ENCODE data around the gene HOXD4. TPM values are rescaled to one million over a fixed set of nuclear protein-coding genes. Genes with fewer than 3 reads are reported as not detected.

The HOXD4 gene
- total RNA-seq, 2 experiments from 2014 or later = not detected

DNA sequence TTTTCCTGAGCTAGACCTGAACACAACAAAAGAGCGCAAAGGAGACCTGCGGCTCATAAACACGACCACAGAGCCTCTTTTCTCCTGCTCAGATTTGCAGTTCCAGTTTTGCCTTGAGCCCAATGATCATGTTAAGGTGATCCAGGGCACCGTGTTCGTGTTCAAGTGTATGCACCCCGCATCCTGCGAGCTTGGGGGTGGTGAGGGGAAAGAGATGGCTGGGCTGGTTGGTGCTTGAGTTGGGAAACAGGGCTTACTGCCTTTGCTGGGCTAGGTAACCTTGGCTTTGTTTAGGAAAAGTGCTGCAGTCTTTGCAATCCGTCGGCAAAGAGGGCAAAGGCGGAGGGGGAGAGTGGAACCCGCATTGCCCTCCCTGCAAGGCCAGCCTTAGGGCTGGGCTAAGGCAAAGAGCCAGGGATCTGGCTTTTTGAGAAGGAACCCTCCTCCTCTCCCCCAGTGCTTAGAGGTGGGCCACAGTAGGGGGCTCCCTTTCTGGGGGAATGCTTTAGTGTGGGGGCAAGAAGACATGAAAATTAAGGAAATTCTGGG is 33.5 kb upstream of the HOXD4 start:
- Mint-ChIP-seq H3K27ac (no peak overlapping the region), H3K4me1 (peaks cover 6% of the 10 kb centered on the region), H3K4me3 (no peak overlapping the region), H3K27me3 (peaks cover 86% of the 10 kb centered on the region), H3K36me3 (ENCODE audit: low read depth) (peaks cover 8% of the 10 kb centered on the region), H3K9me3 (no peaks in the 10 kb centered on the region)
- ChIA-PET POLR2A (no interaction called here), CTCF (interaction anchor here (1.5 kb wide), 1 partner anchor 8 kb away, joined by 3 read pairs; no protein-coding TSS in a partner anchor)
- DNase-seq = no peak

DNA sequence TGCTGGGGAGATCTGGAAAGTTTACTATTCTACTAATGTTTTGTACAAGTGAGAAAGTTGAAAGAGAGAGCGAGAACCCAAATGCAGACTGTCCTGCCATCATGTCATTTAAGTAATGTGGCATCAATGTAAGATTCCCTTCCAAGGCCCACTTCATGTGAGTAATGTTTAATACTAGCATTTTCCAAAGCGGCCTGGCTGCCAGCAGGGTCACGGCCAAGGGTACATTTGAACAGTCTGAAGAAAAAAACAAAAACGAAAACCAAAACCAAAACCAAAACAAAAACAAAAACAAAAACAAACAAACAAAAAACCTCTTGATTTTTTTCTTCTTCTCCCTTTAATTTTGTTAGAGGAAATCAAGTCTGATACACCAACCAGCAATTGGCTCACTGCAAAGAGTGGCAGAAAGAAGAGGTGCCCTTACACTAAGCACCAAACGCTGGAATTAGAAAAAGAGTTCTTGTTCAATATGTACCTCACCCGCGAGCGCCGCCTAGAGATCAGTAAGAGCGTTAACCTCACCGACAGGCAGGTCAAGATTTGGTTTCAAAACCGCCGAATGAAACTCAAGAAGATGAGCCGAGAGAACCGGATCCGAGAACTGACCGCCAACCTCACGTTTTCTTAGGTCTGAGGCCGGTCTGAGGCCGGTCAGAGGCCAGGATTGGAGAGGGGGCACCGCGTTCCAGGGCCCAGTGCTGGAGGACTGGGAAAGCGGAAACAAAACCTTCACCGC is 32.6 kb upstream of the HOXD4 start:
- ChIA-PET POLR2A (no interaction called here), CTCF (interaction anchor here (1.5 kb wide), 1 partner anchor 7 kb away, joined by 3 read pairs; no protein-coding TSS in a partner anchor)
- peaks cover 84% of the 10 kb centered on the region for H3K27me3 Mint-ChIP-seq
- H3K4me3 Mint-ChIP-seq = peak overlapping the region; percentile 60
- H3K36me3 Mint-ChIP-seq (ENCODE audit: low read depth) = peaks cover 6% of the 10 kb centered on the region
- H3K4me1 Mint-ChIP-seq = peaks cover 6% of the 10 kb centered on the region
- DNase-seq = peak; percentile 33
- no peaks in the 10 kb centered on the region for H3K9me3 Mint-ChIP-seq
- peak overlapping the region; percentile 19 for H3K27ac Mint-ChIP-seq

DNA sequence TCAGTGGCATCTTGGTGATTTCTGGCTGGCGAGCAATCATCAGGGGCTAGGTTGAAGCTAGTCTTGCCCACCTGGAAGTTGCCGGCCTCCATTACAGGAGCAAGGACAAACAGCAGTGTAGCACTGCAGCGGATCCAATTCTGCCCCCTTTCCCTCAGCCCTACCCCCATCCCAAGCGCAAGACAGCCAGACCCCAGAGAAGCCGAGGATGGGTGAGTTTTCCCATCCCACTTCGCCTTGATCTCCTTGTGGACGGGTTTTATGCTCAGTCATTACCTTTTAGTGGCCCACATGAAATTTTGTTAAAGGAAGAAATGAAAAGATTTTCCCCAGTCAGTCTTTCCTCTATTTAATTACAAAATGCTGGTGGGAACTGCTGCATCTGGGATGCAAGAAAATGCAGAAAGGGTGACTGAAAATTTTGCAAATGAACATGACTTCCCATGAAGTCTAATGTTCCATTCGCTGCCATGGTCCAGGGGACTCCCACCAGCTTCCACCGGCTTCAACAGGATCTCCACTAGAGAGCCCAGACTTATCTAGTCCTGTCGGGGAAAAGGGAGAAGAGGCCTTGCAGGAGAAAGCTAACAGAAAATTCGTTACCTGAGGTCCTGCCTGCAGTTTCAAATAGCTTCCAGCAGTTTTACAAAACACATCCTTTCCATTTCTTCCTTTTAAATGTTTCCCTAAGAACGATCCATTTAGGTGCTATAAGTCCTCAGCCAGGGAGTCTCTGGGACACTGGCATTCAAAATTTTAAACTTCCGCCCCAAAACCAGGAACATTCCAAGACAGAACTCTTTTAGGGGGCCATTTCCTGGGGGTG is 30.8 kb upstream of the HOXD4 start:
- no peak overlapping the region for H3K27ac Mint-ChIP-seq
- no peak for DNase-seq
- peaks cover 2% of the 10 kb centered on the region for H3K36me3 Mint-ChIP-seq (ENCODE audit: low read depth)
- no peak overlapping the region for H3K4me3 Mint-ChIP-seq
- CTCF ChIA-PET = interaction anchor here (0.8 to 2.3 kb wide), 6 partner anchors 10 to 43 kb away, joined by 3 to 9 read pairs (median 4); no protein-coding TSS in a partner anchor
- POLR2A ChIA-PET = interaction anchor here (0.8 to 1.6 kb wide), 3 partner anchors 12 to 47 kb away, joined by 3 read pairs; no protein-coding TSS in a partner anchor
- no peaks in the 10 kb centered on the region for H3K9me3 Mint-ChIP-seq
- H3K4me1 Mint-ChIP-seq = peaks cover 6% of the 10 kb centered on the region
- H3K27me3 Mint-ChIP-seq = peaks cover 86% of the 10 kb centered on the region

DNA sequence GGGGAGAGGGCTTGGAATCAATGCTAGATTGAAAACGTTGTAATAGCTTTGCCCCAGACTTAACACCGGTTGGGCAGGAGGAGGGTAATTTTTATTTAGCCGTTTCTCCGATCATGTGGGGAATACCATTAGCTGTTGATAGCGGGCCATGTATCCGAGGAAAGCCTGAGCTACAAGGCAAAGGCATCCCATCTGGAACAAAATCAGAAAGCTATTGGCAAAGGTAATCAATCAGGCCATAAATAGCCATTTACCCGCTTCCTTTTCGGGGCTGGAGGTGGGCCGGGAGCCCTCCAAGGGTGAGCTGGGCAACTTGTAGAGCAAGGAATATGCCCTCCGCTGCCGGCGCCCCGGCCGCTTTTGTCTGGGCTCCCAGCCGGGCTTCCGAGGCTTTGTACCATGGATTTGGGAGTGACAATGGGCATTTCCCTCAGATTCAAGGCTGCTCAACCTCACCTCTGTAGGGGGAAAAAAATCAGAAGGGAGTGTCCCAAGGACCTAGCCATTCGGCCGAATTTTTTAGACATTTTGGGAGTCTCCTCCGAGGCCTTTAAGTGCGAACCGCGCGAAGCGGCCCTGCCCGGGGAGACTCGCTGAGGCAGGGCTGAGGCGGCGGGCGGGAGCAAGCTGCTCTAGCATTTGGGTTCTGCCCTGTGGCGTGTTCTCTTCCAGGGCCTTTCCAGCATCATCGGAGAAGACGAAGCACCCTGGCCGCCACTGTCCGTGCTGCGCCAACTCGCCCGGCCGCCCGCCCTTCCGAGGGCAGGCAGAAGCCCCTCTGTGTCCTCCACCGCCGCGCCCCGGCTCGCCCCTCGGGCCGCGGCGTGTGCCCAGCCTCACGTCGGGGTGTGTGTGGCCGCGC is 29.9 kb upstream of the HOXD4 start:
- ChIA-PET POLR2A (interaction anchor here (1.0 to 1.6 kb wide), 3 partner anchors 11 to 462 kb away, joined by 3 read pairs; no protein-coding TSS in a partner anchor), CTCF (interaction anchor here (0.8 to 2.3 kb wide), 6 partner anchors 10 to 531 kb away, joined by 3 to 9 read pairs (median 4); no protein-coding TSS in a partner anchor)
- Mint-ChIP-seq H3K4me3 (no peak overlapping the region), H3K9me3 (no peaks in the 10 kb centered on the region), H3K27me3 (peaks cover 86% of the 10 kb centered on the region), H3K36me3 (ENCODE audit: low read depth) (peaks cover 2% of the 10 kb centered on the region), H3K4me1 (peaks cover 6% of the 10 kb centered on the region), H3K27ac (no peak overlapping the region)
- DNase-seq = no peak

DNA sequence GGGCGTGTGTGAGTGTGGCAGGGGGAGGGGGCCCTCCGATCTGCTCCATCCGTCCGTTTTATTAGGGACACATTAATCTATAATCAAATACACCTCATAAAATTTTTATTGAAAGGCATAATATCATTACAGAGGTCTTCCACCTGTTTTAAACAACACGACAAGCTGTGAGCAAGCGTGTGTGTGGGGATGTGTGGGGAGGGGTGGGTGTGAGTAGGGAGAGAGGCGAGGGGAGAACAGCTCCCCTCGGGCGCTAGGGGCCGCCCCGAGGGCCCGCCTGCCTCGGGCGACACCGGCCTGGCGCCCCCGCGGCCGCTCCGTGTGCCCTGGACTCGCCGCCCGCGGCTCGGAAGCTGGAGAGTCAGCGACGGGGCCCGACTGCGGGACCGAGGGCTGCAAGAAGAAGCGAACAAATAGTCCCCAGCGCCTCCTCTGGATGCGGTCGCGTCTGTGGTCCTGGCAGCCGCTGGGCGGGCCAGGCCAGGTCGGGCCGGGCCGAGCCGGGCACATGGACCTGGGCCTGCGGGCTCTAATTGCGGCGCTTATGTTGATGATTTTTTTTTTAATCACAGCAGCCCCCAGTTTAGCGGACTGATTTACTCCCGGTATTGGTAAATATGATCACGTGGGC is 29.2 kb upstream of the HOXD4 start:
- H3K4me1 Mint-ChIP-seq = peaks cover 6% of the 10 kb centered on the region
- DNase-seq = no peak
- H3K36me3 Mint-ChIP-seq (ENCODE audit: low read depth) = peaks cover 2% of the 10 kb centered on the region
- H3K27ac Mint-ChIP-seq = peak overlapping the region; percentile 35
- H3K4me3 Mint-ChIP-seq = no peak overlapping the region
- no peaks in the 10 kb centered on the region for H3K9me3 Mint-ChIP-seq
- POLR2A ChIA-PET = interaction anchor here (1.0 kb wide), 1 partner anchor 461 kb away, joined by 3 read pairs; no protein-coding TSS in a partner anchor
- H3K27me3 Mint-ChIP-seq = peaks cover 85% of the 10 kb centered on the region
- CTCF ChIA-PET = interaction anchor here (1.2 to 2.3 kb wide), 2 partner anchors 11 to 530 kb away, joined by 3 to 9 read pairs; no protein-coding TSS in a partner anchor

DNA sequence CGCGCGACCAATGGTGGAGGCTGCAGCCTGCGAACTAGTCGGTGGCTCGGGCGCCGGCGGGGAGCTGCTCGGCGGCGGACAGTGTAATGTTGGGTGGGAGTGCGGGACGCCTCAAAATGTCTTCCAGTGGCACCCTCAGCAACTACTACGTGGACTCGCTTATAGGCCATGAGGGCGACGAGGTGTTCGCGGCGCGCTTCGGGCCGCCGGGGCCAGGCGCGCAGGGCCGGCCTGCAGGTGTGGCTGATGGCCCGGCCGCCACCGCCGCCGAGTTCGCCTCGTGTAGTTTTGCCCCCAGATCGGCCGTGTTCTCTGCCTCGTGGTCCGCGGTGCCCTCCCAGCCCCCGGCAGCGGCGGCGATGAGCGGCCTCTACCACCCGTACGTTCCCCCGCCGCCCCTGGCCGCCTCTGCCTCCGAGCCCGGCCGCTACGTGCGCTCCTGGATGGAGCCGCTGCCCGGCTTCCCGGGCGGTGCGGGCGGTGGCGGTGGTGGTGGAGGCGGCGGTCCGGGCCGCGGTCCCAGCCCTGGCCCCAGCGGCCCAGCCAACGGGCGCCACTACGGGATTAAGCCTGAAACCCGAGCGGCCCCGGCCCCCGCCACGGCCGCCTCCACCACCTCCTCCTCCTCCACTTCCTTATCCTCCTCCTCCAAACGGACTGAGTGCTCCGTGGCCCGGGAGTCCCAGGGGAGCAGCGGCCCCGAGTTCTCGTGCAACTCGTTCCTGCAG is 28.5 kb upstream of the HOXD4 start, which contains the start of gene HOXD9:
Gene HOXD9, plus strand, starts transcription at position 37 of the 728 bp plus-strand sequence. Its CDS starts 50 bp downstream, at position 87.
- H3K9me3 Mint-ChIP-seq = no peaks in the 10 kb centered on the region
- no peak within 1 kb of the TSS for H3K4me3 Mint-ChIP-seq
- DNase-seq = no peak
- ChIA-PET POLR2A (no interaction called here), CTCF (interaction anchor here (1.2 kb wide), 1 partner anchor 529 kb away, joined by 3 read pairs; no protein-coding TSS in a partner anchor)
- peaks cover 6% of the 10 kb centered on the region for H3K4me1 Mint-ChIP-seq
- peaks cover 84% of the 10 kb centered on the region for H3K27me3 Mint-ChIP-seq
- peaks cover 2% of the 10 kb centered on the region for H3K36me3 Mint-ChIP-seq (ENCODE audit: low read depth)
- peak within 1 kb of the TSS; percentile 35 for H3K27ac Mint-ChIP-seq

DNA sequence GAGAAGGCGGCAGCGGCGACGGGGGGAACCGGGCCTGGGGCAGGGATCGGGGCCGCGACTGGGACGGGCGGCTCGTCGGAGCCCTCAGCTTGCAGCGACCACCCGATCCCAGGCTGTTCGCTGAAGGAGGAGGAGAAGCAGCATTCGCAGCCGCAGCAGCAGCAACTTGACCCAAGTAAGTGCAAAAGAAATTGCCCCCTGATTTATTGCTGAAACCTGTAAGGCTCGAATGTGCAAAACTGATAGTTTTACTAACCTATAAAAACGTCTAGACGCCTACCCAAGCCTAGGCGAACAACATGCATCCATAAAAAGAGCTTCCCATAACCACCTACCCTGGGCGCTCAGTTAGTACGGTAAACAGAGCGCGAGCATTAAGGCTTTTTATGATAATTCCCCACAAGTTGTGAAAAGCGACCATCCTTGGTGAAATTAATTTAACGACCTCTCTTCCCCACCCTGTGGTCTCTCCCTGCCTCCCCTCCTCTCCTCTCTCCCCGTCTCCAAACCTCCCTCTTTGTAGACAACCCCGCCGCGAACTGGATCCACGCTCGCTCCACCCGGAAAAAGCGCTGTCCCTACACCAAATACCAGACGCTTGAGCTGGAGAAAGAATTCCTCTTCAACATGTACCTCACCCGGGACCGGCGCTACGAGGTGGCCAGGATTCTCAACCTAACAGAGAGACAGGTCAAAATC is 27.8 kb upstream of the HOXD4 start:
- Mint-ChIP-seq H3K36me3 (ENCODE audit: low read depth) (peaks cover 7% of the 10 kb centered on the region), H3K27ac (no peak overlapping the region), H3K4me3 (no peak overlapping the region), H3K27me3 (peaks cover 84% of the 10 kb centered on the region), H3K4me1 (peaks cover 11% of the 10 kb centered on the region), H3K9me3 (no peaks in the 10 kb centered on the region)
- CTCF ChIA-PET = no interaction called here
- POLR2A ChIA-PET = no interaction called here
- no peak for DNase-seq

DNA sequence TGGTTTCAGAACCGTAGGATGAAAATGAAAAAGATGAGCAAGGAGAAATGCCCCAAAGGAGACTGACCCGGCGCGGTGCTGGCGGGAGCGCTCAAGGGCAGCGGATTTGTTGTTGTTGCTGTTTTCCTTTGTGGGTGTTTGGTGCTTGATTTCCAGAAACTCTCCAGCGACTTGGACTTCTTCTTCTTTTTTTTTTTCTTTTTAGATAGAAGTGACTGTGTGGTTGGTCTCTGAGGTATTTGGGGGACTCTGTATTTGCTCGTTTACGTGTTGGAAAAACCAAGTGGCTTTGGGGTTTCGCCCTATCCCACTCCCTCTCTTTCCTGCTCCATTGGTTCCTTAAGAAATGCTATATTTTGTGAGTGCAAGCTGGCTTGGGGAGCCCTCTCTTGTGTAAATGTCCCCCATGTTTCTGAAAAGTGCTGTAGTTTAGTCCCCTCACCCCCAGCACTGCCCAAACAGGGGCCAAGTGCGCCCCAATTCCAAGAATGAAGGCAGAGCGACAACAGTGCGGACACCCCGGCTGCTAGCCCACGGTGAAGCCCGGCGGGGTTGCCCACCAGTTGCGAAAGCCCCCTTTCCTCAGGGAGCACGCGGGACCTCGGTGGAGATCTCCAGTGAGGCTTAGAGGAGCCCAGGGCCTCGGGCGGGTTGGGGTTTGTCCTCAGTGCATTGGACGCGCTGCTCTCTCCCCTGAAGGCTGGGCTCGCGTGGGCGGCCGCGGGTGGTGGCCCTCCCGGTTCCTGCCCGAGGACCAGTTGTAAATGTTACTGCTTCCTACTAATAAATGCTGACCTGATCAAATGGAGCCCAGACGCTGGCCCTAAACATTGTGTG is 27.0 kb upstream of the HOXD4 start:
- H3K4me3 Mint-ChIP-seq = no peak overlapping the region
- CTCF ChIA-PET = interaction anchor here (0.8 kb wide), 1 partner anchor 1024 kb away, joined by 3 read pairs; no protein-coding TSS in a partner anchor
- H3K36me3 Mint-ChIP-seq (ENCODE audit: low read depth) = peaks cover 6% of the 10 kb centered on the region
- H3K9me3 Mint-ChIP-seq = no peaks in the 10 kb centered on the region
- no peak for DNase-seq
- peaks cover 8% of the 10 kb centered on the region for H3K4me1 Mint-ChIP-seq
- POLR2A ChIA-PET = no interaction called here
- peaks cover 83% of the 10 kb centered on the region for H3K27me3 Mint-ChIP-seq
- H3K27ac Mint-ChIP-seq = no peak overlapping the region

DNA sequence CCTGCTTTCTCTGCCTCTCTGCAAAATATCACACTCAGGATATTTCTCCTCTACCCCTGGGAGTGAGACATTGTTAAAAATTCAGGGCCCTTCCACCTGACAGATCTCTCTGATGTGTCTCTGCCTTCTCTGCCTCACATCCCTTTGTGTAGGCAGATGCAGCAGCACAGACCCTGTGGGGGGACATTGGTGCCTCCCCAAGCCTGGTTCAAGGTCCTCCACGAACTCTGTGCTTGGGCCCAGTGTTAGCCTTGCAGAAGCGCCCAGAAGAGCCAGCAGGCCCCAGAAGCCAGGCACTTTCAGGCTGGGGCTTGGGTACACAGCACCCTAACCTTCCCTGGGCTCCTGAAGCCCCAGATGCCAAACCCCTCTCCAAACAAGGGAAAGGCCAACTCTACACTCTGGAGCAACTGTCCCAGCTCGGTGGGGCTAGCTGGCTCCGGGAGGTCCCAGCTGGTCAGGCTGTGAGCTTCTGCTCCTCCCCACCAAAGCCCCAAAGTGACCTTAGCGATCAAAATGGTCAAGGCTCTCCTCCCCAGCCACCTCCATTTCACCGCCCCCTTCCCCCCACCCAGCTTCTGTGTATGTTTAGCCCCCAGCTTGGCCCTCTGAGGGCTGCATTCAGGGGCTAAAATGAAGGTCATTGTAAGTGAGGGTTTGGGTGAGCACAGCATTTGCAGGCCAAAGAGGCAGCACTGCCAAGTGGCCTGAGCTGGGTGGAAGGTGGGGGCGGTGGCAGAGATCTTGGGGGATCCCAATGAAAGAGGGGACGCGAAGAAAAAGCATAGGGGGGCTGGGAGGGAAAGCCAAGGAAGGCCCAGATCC is 26.2 kb upstream of the HOXD4 start:
- peaks cover 75% of the 10 kb centered on the region for H3K27me3 Mint-ChIP-seq
- peaks cover 6% of the 10 kb centered on the region for H3K36me3 Mint-ChIP-seq (ENCODE audit: low read depth)
- no peak overlapping the region for H3K4me3 Mint-ChIP-seq
- H3K9me3 Mint-ChIP-seq = no peaks in the 10 kb centered on the region
- POLR2A ChIA-PET = no interaction called here
- H3K4me1 Mint-ChIP-seq = peaks cover 8% of the 10 kb centered on the region
- H3K27ac Mint-ChIP-seq = no peak overlapping the region
- DNase-seq = no peak
- CTCF ChIA-PET = interaction anchor here (0.8 to 4.0 kb wide), 5 partner anchors 7 to 1023 kb away, joined by 3 to 43 read pairs (median 7); no protein-coding TSS in a partner anchor

DNA sequence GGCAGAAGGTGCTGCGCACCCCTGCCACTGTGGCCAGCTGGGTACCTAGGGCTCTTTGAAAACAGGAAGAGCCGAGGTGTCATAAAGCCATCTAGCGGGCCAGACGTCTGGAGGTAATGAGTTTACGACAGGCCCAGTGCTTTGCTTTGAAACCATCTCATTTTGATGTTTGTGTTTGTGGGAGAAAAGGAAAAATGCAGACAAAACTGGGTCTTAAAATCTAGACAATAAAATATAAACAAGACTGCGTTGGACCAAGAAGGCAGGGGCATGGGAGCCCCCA is 25.6 kb upstream of the HOXD4 start:
- ChIA-PET POLR2A (no interaction called here), CTCF (interaction anchor here (1.3 to 4.0 kb wide), 4 partner anchors 8 to 329 kb away, joined by 3 to 43 read pairs (median 13); no protein-coding TSS in a partner anchor)
- peaks cover 8% of the 10 kb centered on the region for H3K4me1 Mint-ChIP-seq
- H3K27me3 Mint-ChIP-seq = peaks cover 72% of the 10 kb centered on the region
- H3K4me3 Mint-ChIP-seq = no peak overlapping the region
- DNase-seq = no peak
- H3K27ac Mint-ChIP-seq = no peak overlapping the region
- H3K9me3 Mint-ChIP-seq = no peaks in the 10 kb centered on the region
- peaks cover 6% of the 10 kb centered on the region for H3K36me3 Mint-ChIP-seq (ENCODE audit: low read depth)

Data from activated CD4-positive, alpha-beta memory T cell treated with anti-CD3 and anti-CD28 coated beads, Interleukin-2, amount 10 ng/mL, durations not matched to agents 7 days and 5 days (primary cell).